ENCODE data around the gene NACC2. TPM values are rescaled to one million over a fixed set of nuclear protein-coding genes. Genes with fewer than 3 reads are reported as not detected.

NACC2 gene
- total and polyA plus RNA-seq, 2 experiments from 2014 or later, result 3.8 to 20.8 TPM

- H3K27ac Mint-ChIP-seq, result no peak overlapping the region
- H3K4me2 ChIP-seq, result no peak overlapping the region
- H3K9me2 ChIP-seq (ENCODE audit: insufficient read depth), result no peaks in the 10 kb centered on the region
- no peaks in the 10 kb centered on the region for H3K9me3 Mint-ChIP-seq
- no peaks in the 10 kb centered on the region for H3K36me3 Mint-ChIP-seq (ENCODE audit: low read depth)
- no peak overlapping the region for H3K4me3 Mint-ChIP-seq
- peaks cover 7% of the 10 kb centered on the region; the same call in 1 of the 2 replicates for H3F3A ChIP-seq (replicated peaks; ENCODE audit: low read depth)
- H4K20me1 ChIP-seq (replicated peaks; ENCODE audit: insufficient read depth), result no peaks in the 10 kb centered on the region
- H3K27me3 ChIP-seq (ENCODE audit: insufficient read depth), result no peaks in the 10 kb centered on the region
- H3K27ac ChIP-seq (ENCODE audit: low read depth), result no peak overlapping the region
- TF ChIP-seq STAT1 (IDR thresholded peaks at IDR 0.05; ENCODE audit: unreplicated experiment) (no peak), CREB1 (CRISPR knock-in tag; IDR thresholded peaks at IDR 0.05; ENCODE audit: low read depth) (no peak), EZH2phosphoT487 (IDR thresholded peaks at IDR 0.05; ENCODE audit: unreplicated experiment) (no peak), REST (IDR thresholded peaks at IDR 0.05; ENCODE audit: unreplicated experiment) (no peak), POLR2AphosphoS5 (IDR thresholded peaks at IDR 0.05; ENCODE audit: low read depth) (no peak), ZNF462 (CRISPR knock-in tag; IDR thresholded peaks at IDR 0.05) (no peak), JUNB (IDR thresholded peaks at IDR 0.05; ENCODE audit: unreplicated experiment) (no peak), ZNF331 (CRISPR knock-in tag; IDR thresholded peaks at IDR 0.05; ENCODE audit: low read depth) (no peak), EZH2 (IDR thresholded peaks at IDR 0.05; ENCODE audit: low read depth, unreplicated experiment) (no peak), NANOG (IDR thresholded peaks at IDR 0.05; ENCODE audit: borderline replicate concordance) (no peak), ZNF114 (CRISPR knock-in tag; IDR thresholded peaks at IDR 0.05) (no peak)
- TF ChIP-seq, protein P1, sequence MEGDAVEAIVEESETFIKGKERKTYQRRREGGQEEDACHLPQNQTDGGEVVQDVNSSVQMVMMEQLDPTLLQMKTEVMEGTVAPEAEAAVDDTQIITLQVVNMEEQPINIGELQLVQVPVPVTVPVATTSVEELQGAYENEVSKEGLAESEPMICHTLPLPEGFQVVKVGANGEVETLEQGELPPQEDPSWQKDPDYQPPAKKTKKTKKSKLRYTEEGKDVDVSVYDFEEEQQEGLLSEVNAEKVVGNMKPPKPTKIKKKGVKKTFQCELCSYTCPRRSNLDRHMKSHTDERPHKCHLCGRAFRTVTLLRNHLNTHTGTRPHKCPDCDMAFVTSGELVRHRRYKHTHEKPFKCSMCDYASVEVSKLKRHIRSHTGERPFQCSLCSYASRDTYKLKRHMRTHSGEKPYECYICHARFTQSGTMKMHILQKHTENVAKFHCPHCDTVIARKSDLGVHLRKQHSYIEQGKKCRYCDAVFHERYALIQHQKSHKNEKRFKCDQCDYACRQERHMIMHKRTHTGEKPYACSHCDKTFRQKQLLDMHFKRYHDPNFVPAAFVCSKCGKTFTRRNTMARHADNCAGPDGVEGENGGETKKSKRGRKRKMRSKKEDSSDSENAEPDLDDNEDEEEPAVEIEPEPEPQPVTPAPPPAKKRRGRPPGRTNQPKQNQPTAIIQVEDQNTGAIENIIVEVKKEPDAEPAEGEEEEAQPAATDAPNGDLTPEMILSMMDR (conservative IDR thresholded peaks at IDR 0.05; ENCODE audit: low read depth in 2 of 2), result no peak
- TF ChIP-seq, protein P2, sequence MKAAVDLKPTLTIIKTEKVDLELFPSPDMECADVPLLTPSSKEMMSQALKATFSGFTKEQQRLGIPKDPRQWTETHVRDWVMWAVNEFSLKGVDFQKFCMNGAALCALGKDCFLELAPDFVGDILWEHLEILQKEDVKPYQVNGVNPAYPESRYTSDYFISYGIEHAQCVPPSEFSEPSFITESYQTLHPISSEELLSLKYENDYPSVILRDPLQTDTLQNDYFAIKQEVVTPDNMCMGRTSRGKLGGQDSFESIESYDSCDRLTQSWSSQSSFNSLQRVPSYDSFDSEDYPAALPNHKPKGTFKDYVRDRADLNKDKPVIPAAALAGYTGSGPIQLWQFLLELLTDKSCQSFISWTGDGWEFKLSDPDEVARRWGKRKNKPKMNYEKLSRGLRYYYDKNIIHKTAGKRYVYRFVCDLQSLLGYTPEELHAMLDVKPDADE (IDR thresholded peaks at IDR 0.05), result no peak
- peaks cover 28% of the 10 kb centered on the region for H3K27me3 Mint-ChIP-seq (ENCODE audit: insufficient read depth, low read depth, poor library complexity)
- H2AFZ ChIP-seq, result no peak overlapping the region
- H3K4me1 ChIP-seq (ENCODE audit: insufficient read depth), result peaks cover 14% of the 10 kb centered on the region; the same call in 1 of the 2 replicates
- ATAC-seq, result no peak
- DNase-seq (ENCODE audit: low spot score), result no peak
- H3K4me3 ChIP-seq, result no peak overlapping the region
- no peaks in the 10 kb centered on the region for H3K79me2 ChIP-seq (replicated peaks; ENCODE audit: insufficient read depth)
- no peaks in the 10 kb centered on the region for H3K36me3 ChIP-seq (ENCODE audit: insufficient read depth)
- peaks cover 15% of the 10 kb centered on the region for H3K4me1 Mint-ChIP-seq
Observed at GRCh38 chr9:135998016-135998380, 97.1 kb downstream of the NACC2 start.
